GM18505 (cell line): Measurements from ENCODE around the gene LARGE1.
A peak's percentile ranks its signal among the peaks of the same experiment; 100 is the strongest.

Experiments
- ATAC-seq: cut with Tn5 transposase; IDR thresholded peaks from one replicate; pipeline ENCODE4 v1.9.1; 2021; ENCODE audit not compliant: unreplicated experiment
- POLR2A ChIP-seq: IDR thresholded peaks from 4 replicates; pipeline ENCODE4 v1.6.1; 2011; ENCODE audit warnings: borderline replicate concordance; ENCODE audit not compliant: insufficient read depth, insufficient read length; ENCODE audit errors: extremely low read depth

Gene LARGE1

GRCh38 chr22:33496112-33496511 lies 424.2 kb downstream of the LARGE1 start:
- no peak for ATAC-seq
- no peak for TF ChIP-seq POLR2A

GRCh38 chr22:33493476-33494205 lies 426.6 kb downstream of the LARGE1 start:
- no peak for ATAC-seq

GRCh38 chr22:33492210-33492651 lies 428.0 kb downstream of the LARGE1 start:
- no peak for TF ChIP-seq POLR2A
- ATAC-seq = no peak

More at GRCh38 chr22:33493476-33494205, 426.6 kb downstream of the LARGE1 start:
- no peak for TF ChIP-seq POLR2A

GRCh38 chr22:33487041-33487716 lies 433.1 kb downstream of the LARGE1 start:
- TF ChIP-seq POLR2A = no peak
- no peak for ATAC-seq

GRCh38 chr22:33481550-33481949 lies 438.7 kb downstream of the LARGE1 start:
- TF ChIP-seq POLR2A = no peak
- ATAC-seq = no peak

- TF ChIP-seq POLR2A = no peak
- ATAC-seq = no peak
These were observed 442.9 kb downstream of the LARGE1 start for GRCh38 chr22:33477120-33478111.

GRCh38 chr22:33476716-33477115 lies 443.6 kb downstream of the LARGE1 start:
- ATAC-seq = no peak
- no peak for TF ChIP-seq POLR2A

- no peak for ATAC-seq
- TF ChIP-seq POLR2A = no peak
These were observed 444.1 kb downstream of the LARGE1 start for GRCh38 chr22:33476206-33476605.

GRCh38 chr22:33474587-33474986 lies 445.7 kb downstream of the LARGE1 start:
- TF ChIP-seq POLR2A = no peak
- no peak for ATAC-seq

- TF ChIP-seq POLR2A = no peak
- peak; percentile 51 for ATAC-seq
These were observed 447.6 kb downstream of the LARGE1 start for GRCh38 chr22:33472462-33473344.

- TF ChIP-seq POLR2A = no peak
- ATAC-seq = no peak
These were observed 449.8 kb downstream of the LARGE1 start for GRCh38 chr22:33470456-33470855.

- no peak for ATAC-seq
- TF ChIP-seq POLR2A = no peak
These were observed 452.6 kb downstream of the LARGE1 start for GRCh38 chr22:33467620-33468095.
